GM12874 (cell line): ENCODE measurements around the gene LBHD2.

ENCODE experiments used
- TF ChIP-seq, protein P1 (sequence below): IDR thresholded peaks from 2 replicates; pipeline ENCODE4 v1.5.1; 2011; ENCODE audit warnings: low read depth, mild to moderate bottlenecking, control low read depth, low read length, moderate library complexity; ENCODE audit not compliant: insufficient read depth

LBHD2 gene

DNA sequence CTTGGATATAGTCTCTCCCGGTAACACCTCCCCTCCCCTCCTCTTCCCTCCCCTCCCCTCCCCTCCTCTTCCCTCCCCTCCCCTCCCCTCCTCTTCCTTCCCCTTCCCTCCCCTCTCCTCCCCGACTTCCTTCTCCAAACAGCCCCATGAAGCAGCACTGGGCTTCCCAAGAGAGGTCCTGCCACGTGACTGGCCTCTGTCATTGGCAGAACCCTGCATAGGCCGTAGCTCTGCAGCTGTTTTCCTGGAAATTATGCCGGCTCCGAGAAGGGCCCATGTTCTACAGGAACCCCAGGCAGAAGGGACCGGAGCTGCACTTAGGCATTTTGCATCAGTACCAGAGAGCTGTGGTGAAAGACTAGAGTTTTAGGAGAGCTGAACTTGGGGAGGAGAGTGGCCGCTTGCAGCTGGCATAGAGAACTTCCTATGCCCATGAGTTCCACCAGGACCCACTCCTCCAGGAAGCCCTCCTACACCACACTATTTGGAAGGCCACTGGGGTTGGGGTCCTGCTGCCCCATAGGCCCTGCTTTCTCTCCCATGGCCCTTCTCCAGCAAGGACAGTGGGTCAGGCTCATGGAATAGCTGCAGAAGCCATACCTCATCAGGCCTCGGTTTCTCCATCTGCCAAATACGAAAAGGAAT, 34.1 kb downstream of the LBHD2 start:
- TF ChIP-seq, protein P1, sequence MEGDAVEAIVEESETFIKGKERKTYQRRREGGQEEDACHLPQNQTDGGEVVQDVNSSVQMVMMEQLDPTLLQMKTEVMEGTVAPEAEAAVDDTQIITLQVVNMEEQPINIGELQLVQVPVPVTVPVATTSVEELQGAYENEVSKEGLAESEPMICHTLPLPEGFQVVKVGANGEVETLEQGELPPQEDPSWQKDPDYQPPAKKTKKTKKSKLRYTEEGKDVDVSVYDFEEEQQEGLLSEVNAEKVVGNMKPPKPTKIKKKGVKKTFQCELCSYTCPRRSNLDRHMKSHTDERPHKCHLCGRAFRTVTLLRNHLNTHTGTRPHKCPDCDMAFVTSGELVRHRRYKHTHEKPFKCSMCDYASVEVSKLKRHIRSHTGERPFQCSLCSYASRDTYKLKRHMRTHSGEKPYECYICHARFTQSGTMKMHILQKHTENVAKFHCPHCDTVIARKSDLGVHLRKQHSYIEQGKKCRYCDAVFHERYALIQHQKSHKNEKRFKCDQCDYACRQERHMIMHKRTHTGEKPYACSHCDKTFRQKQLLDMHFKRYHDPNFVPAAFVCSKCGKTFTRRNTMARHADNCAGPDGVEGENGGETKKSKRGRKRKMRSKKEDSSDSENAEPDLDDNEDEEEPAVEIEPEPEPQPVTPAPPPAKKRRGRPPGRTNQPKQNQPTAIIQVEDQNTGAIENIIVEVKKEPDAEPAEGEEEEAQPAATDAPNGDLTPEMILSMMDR: no peak

GRCh38 chr14:103118663-103119404, 34.8 kb downstream of the LBHD2 start:
- TF ChIP-seq, protein P1: no peak

GRCh38 chr14:103121121-103121845, 37.3 kb downstream of the LBHD2 start:
- TF ChIP-seq, protein P1: no peak

DNA sequence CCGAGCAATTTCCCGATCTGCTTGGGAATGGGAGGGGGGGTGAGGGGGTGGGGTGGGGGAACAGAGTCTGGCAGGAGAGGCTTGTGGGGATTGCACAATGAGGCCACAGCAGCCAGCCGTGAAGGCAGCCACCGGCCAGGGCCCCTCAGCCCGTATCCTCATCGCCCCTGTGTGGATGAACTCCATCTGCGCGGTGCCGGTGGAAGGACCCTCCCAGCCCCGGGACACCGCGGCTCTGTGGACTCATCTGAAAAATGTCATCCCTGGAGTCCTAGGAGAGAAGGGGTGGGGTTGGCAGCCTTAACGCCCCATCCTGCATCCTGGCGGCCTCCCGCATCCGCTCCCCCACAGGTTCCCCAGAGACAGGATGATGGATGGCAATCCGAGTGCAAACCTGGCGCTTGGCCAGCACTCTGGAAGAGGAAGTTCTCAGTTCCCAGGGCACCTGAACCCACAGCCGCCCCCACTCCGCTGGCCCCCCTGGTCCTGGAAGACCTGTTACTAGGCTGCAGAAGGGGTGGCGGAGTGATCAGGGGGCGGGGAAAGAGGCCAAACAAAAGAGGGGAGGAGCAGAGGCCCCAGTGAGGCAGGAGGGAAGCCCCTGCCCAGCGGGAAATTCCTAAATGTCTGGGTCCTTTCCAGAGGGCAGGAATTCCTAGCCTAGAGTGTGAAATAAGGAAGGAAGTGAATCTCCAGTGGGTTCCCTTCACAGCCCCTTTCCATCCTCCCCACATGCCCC, 38.0 kb downstream of the LBHD2 start:
- TF ChIP-seq, protein P1: no peak

GRCh38 chr14:103122585-103122946, 38.6 kb downstream of the LBHD2 start:
- TF ChIP-seq, protein P1: no peak

DNA sequence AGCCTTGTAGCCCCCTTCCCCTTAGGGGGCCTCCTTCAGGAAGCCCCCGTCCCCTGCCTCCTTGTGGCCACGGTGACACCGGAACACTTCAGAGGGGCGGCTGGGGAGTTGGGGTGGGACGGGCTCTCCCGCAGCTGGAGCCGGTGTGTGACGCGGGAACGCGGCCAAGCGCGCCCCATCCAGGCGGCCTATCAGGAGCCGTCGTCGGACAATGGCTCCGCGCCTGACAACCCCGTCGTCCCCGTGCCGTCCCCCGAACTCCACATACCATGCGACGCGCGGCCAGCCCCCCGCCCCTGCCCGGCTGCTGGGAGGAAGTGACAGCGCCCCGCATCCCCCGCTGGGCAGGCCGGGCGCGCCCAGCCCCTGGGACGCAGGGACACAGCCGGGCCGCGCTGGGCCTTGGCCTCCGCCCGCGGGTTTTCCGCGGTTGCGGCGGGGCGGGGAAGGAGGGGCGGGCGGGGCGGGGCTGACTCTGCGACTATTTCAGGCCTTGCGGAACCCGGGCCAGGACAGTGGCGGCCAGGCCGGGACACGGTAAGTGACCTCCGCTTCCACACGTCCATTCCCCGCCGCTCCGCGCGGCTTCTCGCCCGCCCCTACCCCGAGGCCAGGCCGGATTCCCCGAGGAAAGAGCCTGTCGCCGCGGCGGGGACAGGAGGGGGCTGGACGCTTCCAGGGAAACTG, 39.1 kb downstream of the LBHD2 start, which contains the start of gene TNFAIP2:
Gene TNFAIP2 (plus strand): TSS at position 515 of the 687 bp plus-strand sequence. CDS start 2,997 bp downstream, outside the sequence.
- TF ChIP-seq, protein P1: no peak
